ENCODE data around the gene ASCC2.
"Not testable (repeated sequence)": the region's sequence is repeated elsewhere in the genome, so short reads cannot be mapped to it uniquely, and the experiment has no call there.

Gene ASCC2

GRCh38 chr22:29856496-29856895 lies 18.4 kb upstream of the ASCC2 start:
- DNase-seq (ENCODE audit: low read depth, low spot score), result no peak

- no peak for DNase-seq (ENCODE audit: low read depth, low spot score)
Observed at GRCh38 chr22:29855611-29856181, 17.6 kb upstream of the ASCC2 start.

- DNase-seq (ENCODE audit: low read depth, low spot score), result no peak
Observed at GRCh38 chr22:29854432-29854831, 16.4 kb upstream of the ASCC2 start.

- no peak for DNase-seq (ENCODE audit: low read depth, low spot score)
Observed at GRCh38 chr22:29848111-29848510, 10.0 kb upstream of the ASCC2 start.

GRCh38 chr22:29846290-29846689 lies 8.2 kb upstream of the ASCC2 start:
- DNase-seq (ENCODE audit: low read depth, low spot score), result no peak

- peak; percentile 32 for DNase-seq (ENCODE audit: low read depth, low spot score)
Observed at GRCh38 chr22:29842740-29843139, 4.7 kb upstream of the ASCC2 start.

- no peak for DNase-seq (ENCODE audit: low read depth, low spot score)
Observed at GRCh38 chr22:29842172-29842571, 4.1 kb upstream of the ASCC2 start.

- no peak for DNase-seq (ENCODE audit: low read depth, low spot score)
Observed at GRCh38 chr22:29840498-29840897, 2.4 kb upstream of the ASCC2 start.

- no peak for DNase-seq (ENCODE audit: low read depth, low spot score)
Observed at GRCh38 chr22:29839039-29839438, 965 bp upstream of the ASCC2 start.

- DNase-seq (ENCODE audit: low read depth, low spot score), result no peak
Observed at GRCh38 chr22:29838599-29838956, 504 bp upstream of the ASCC2 start.

- DNase-seq (ENCODE audit: low read depth, low spot score), result not testable (repeated sequence)
Observed at GRCh38 chr22:29836791-29837370, 1.2 kb downstream of the ASCC2 start.

- no peak for DNase-seq (ENCODE audit: low read depth, low spot score)
Observed at GRCh38 chr22:29834046-29834445, 4.0 kb downstream of the ASCC2 start.

GRCh38 chr22:29833392-29833965 lies 4.6 kb downstream of the ASCC2 start:
- no peak for DNase-seq (ENCODE audit: low read depth, low spot score)

GRCh38 chr22:29831958-29832357 lies 6.1 kb downstream of the ASCC2 start:
- DNase-seq (ENCODE audit: low read depth, low spot score), result no peak

GRCh38 chr22:29831186-29831921 lies 6.7 kb downstream of the ASCC2 start:
- DNase-seq (ENCODE audit: low read depth, low spot score), result no peak

GRCh38 chr22:29830585-29830984 lies 7.5 kb downstream of the ASCC2 start:
- DNase-seq (ENCODE audit: low read depth, low spot score), result no peak

GRCh38 chr22:29827726-29828125 lies 10.3 kb downstream of the ASCC2 start:
- DNase-seq (ENCODE audit: low read depth, low spot score), result not testable (repeated sequence)

- no peak for DNase-seq (ENCODE audit: low read depth, low spot score)
Observed at GRCh38 chr22:29827091-29827490, 11.0 kb downstream of the ASCC2 start.

- no peak for DNase-seq (ENCODE audit: low read depth, low spot score)
Observed at GRCh38 chr22:29825578-29825977, 12.5 kb downstream of the ASCC2 start.

- no peak for DNase-seq (ENCODE audit: low read depth, low spot score)
Observed at GRCh38 chr22:29824677-29825076, 13.4 kb downstream of the ASCC2 start.

GRCh38 chr22:29821291-29822016 lies 16.6 kb downstream of the ASCC2 start:
- peak; percentile 15 for DNase-seq (ENCODE audit: low read depth, low spot score)

GRCh38 chr22:29820961-29821290 lies 17.1 kb downstream of the ASCC2 start:
- no peak for DNase-seq (ENCODE audit: low read depth, low spot score)
